Superior temporal gyrus (tissue), 1 donor: Measurements from ENCODE around the gene CD226.
"Not testable (repeated sequence)": the region's sequence is repeated elsewhere in the genome, so short reads cannot be mapped to it uniquely, and the experiment has no call there.

Experiments
- DNase-seq: peaks from one replicate; pipeline ENCODE4 v3.0.0-alpha.2; 2016; ENCODE audit errors: extremely low spot score

Gene CD226

DNA sequence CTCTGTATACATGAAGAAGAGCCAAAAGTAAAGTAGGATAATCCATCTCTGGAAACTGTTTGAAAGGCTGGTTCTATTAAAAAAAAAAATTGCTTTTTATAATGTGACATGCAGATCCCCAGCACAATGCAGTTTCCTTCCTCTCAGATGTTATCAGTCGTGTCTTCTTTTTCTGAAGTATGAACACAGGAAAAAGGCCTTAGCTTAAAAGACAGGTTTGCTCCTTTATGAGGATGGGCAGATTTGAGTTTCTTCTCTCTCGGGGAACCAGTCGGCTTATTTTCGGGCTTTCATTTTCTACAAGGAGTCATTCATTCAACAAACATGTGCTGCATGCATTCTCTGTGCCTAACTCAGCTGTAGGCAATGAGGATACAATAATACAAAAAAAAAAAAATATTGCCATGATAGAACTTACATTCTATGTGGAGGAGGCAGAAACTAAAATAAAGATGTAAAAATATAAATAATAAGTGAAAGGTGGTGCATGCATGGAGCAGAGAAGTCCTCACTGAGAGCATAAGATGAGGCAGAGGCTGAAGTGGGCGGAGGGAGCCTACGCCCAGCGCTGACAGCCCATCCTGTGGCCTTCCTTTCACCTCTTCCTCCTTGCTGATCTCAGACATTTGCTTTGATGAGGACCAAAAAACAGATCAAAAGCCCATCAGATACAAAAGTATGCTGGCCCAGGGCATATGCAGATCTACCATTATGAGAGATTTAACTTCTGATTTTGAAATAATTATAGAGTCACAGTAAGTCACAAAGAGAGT lies at the start of gene CD226:
Gene CD226 (minus strand): TSS at position 513 of the 773 bp plus-strand sequence. CDS start 467 bp downstream, at position 46.
- DNase-seq: no peak

DNA sequence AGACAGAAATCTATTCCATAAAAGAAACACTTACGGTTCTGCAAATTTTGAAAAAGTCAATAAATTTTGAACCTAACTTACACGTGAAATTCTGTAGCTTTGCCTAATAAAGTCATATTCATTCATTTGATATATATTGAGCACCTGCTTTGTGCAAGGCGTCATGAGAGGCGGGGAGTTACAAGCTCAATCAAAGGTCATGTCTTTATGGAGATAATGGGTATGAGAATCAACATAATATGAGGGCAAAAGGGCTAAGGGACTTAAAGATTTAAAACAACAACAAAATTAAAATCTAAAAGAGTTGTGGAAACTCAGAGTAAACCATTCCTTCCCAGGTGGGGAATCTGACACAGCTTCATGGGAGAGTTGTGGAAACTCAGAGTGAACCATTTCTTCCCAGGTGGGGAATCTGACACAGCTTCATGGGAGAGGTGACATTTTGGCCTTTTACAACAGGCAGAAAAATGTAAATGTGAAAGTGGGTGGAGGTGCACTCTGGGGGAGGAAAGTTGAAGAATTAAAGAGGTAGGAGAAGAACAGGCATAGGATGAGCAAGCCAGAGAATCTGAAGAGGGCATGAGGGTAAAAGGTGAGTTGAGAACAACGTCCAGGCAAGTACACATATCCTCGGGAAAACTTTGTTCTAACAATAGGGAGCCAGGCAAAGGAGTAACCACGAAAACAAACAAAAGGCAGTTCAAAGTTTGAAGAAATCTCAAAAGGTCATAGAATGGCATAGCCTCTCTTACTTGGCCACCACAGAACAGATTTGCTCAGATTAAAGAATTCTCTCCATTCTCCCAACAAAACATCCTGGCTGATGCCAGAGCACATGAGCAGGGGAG lies 49.5 kb upstream of the CD226 start:
- DNase-seq: no peak

GRCh38 chr18:69996417-69996816 lies 48.7 kb upstream of the CD226 start:
- no peak for DNase-seq

GRCh38 chr18:69995774-69996173 lies 48.1 kb upstream of the CD226 start:
- DNase-seq: no peak

GRCh38 chr18:69992776-69993175 lies 45.1 kb upstream of the CD226 start:
- no peak for DNase-seq

- no peak for DNase-seq
Observed at GRCh38 chr18:69987870-69988269, 40.2 kb upstream of the CD226 start.

GRCh38 chr18:69985239-69985638 lies 37.6 kb upstream of the CD226 start:
- no peak for DNase-seq

- DNase-seq: no peak
Observed at GRCh38 chr18:69982417-69982816, 34.7 kb upstream of the CD226 start.

DNA sequence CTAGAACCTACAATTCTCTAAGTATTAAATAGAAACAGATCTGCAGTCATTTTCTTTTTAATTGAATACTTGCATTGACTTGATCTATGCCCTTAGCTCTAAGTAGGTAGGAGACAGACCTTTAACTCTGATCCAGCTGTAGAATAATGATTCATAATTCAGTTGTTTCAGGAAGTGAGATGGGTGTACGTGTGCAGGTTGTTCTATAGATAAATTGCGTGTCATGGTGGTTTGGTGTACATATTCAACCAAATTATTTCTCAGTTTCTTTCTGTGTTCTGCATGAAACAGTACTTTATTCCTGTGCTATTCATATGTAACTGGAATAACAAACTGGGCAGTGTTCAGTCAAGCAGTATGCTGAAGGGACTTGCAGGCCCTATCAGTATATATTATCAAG lies 34.3 kb upstream of the CD226 start:
- DNase-seq: no peak

GRCh38 chr18:69980982-69981804 lies 33.5 kb upstream of the CD226 start:
- no peak for DNase-seq

DNA sequence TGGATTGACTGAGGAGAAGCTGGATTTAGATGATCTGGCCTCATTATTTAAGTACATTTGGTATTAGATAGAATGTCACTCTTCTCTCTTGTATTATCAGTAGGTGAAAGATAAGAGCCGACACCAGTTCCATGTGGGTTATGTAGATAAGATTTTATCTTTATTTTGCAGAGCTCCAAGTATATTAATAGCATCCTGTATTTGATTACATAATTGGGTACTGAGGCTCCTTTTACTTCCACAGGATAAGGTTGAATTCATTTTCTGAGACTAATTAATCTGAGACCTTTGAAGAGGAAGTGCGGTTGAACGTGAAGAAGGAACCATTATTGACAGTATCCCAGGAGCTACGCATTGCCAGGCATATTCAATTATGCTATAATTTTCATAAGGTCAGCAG lies 32.8 kb upstream of the CD226 start:
- no peak for DNase-seq

DNA sequence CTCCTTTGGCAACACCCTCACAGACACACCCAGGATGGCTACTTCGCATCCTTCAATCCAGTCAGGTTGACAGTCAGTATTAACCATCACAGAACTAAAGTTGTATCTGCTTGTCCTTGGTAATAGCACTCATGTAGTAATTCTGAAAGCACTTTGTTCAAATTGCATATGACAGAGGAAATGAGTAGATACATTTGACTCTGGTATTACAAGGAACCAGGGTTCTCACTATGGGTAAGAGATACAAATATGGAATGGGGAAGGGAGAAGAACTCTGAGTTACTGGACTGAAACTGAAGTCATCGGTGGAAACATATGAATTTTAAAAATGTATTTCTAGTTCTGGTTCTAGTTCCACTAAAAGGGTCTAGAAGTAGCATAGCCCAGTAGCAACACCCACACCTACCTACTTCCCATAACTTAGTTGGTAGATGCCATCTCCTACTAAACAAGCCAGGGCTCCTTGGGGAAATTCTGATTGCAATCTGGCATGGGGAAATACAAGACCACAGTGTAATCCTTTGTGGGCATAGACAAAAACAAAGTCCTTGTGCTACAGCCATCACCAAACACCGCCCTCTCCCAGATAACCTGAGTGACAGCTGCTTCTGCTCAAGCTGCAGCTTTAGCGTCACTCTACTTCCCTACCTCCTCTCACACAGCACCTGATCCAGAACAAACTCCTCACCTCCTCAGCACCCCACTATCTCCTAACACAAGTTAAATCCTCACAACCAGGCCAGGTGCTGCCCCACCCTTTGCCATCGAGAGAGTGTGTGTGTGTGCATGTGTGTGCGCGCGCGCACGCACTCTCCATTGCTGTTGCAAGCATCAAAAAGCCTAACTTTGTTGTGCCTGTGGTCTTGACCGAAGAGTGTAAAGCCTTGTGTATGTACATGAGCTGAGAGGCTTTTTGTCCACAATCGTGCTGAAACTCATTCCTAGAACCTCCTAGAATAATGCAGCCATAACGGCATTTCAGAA lies 31.4 kb upstream of the CD226 start:
- no peak for DNase-seq

DNA sequence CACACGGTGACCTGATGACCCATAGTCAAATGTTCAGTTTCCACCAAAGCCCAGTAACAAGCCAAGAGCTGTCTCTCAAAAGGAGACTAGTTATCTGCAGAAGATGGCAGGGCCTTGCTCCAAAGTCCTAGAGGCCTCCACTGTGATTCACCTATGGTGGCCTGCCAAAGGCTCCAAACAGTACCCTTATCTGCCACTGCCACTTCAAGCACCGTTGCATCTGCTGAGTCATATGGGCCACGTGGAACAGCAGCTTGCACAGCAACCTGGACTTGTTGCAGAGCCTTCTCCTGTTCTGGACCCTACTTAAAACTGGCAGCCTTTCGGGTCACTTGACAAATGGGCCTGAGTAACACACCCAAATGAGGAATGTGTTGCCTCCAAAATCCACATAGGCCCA lies 27.6 kb upstream of the CD226 start:
- DNase-seq: not testable (repeated sequence)

DNA sequence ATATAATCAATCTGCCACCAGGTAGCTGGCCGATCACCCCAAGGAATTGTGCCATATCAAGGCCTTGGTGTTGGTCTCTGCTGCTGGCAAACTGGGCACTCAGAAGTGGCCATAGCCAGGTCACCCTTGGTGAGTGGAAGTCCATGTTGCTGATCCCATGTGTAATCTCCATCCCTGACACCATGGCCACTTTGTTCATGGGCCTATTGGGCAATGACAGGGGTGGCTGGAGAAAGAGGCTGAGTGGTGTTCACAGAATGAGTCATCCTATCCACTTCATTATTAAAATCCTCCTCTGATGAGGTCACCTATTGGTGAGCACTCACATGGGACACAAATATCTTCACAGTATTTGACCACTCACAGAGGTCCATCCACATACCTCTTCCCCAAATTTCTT lies 26.7 kb upstream of the CD226 start:
- no peak for DNase-seq

GRCh38 chr18:69969491-69969890 lies 21.8 kb upstream of the CD226 start:
- no peak for DNase-seq

- DNase-seq: no peak
Observed at GRCh38 chr18:69968039-69968438, 20.4 kb upstream of the CD226 start.

- no peak for DNase-seq
Observed at GRCh38 chr18:69963196-69963595, 15.5 kb upstream of the CD226 start.

GRCh38 chr18:69961718-69962117 lies 14.0 kb upstream of the CD226 start:
- DNase-seq: no peak

GRCh38 chr18:69958422-69958821 lies 10.7 kb upstream of the CD226 start:
- no peak for DNase-seq

DNA sequence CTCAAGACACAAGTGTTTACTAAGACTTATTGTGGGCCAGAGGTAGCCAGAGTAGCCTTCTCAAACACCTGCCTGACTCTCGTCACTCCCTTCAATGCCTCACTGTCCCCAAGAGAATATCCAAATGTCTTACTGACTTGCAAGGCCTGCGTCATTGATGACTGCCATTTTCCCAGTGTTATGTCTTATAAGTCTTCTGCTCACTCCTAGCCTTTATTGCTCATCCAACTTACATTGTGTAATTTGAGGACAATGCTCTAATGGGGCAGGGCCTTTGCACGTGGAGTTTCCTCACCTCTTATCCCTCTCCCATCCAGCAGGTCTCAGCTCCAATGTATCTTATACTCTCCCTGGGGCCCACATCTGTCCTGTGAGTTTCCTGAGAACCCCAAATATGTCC lies 10.1 kb upstream of the CD226 start:
- DNase-seq: no peak
